ENCODE measurements around the gene FES. TPM values are rescaled to one million over a fixed set of nuclear protein-coding genes. Genes with fewer than 3 reads are reported as not detected.

FES gene
- total and polyA plus RNA-seq, 2 of the 13 experiments (the other 11 are each of a cell fraction or from before 2014, with no cell fraction given), result 4.0 to 9.5 TPM

DNA sequence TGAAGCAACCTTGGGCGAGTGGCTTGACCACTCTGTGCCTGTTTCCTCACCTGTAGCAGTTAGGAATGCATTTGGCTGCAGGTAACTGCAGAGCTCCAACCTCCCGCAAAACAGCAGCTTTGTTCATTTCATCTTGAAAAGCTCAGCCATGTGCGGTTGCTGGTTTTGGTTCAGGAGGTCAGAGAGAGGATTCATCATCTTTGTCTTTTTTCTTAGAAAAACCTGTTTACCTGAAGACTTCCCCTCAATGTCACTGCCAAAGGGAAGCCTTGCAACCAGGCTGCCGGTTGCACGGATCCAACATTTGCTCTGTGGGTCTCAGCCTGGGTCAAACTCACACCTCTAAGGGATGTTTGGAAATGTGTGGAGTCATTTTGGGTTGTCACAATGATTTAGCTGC is 32.4 kb upstream of the FES start (continued):
- TF ChIP-seq ZNF674 (CRISPR knock-in tag; IDR thresholded peaks at IDR 0.05; ENCODE audit: low read depth) (no peak), RERE (CRISPR knock-in tag; IDR thresholded peaks at IDR 0.05; ENCODE audit: low read depth) (no peak), HOXD1 (CRISPR knock-in tag; IDR thresholded peaks at IDR 0.05) (no peak), ZNF512 (CRISPR knock-in tag; IDR thresholded peaks at IDR 0.05) (no peak), GMEB2 (CRISPR knock-in tag; IDR thresholded peaks at IDR 0.05; ENCODE audit: low read depth) (no peak)
- TF ChIP-seq, protein P1, sequence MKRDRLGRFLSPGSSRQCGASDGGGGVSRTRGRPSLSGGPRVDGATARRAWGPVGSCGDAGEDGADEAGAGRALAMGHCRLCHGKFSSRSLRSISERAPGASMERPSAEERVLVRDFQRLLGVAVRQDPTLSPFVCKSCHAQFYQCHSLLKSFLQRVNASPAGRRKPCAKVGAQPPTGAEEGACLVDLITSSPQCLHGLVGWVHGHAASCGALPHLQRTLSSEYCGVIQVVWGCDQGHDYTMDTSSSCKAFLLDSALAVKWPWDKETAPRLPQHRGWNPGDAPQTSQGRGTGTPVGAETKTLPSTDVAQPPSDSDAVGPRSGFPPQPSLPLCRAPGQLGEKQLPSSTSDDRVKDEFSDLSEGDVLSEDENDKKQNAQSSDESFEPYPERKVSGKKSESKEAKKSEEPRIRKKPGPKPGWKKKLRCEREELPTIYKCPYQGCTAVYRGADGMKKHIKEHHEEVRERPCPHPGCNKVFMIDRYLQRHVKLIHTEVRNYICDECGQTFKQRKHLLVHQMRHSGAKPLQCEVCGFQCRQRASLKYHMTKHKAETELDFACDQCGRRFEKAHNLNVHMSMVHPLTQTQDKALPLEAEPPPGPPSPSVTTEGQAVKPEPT (CRISPR knock-in tag; IDR thresholded peaks at IDR 0.05; ENCODE audit: low read depth), result no peak

All from HepG2 (cell line).